Stimulated activated CD4-positive, alpha-beta T cell treated with anti-CD3 and anti-CD28 coated beads, TNF-alpha, amount 100 ng/mL, for 24 hours (primary cell): Measurements from ENCODE around the gene SLC15A2.
"Not testable (repeated sequence)": the region's sequence is repeated elsewhere in the genome, so short reads cannot be mapped to it uniquely, and the experiment has no call there.

Experiments used
- DNase-seq, 3 experiments: peaks; one replicate each; pipeline ENCODE4 v3.0.0-alpha.2; 2020; ENCODE audit warnings: low read depth in 3 of 3

SLC15A2 gene

GRCh38 chr3:121918779-121919483 lies 24.7 kb downstream of the SLC15A2 start:
- DNase-seq = no peak

- DNase-seq = no peak
Measured at GRCh38 chr3:121924734-121925133, 30.5 kb downstream of the SLC15A2 start.

- no peak for DNase-seq
Measured at GRCh38 chr3:121926380-121926779, 32.2 kb downstream of the SLC15A2 start.

GRCh38 chr3:121938141-121938855 lies 44.1 kb downstream of the SLC15A2 start:
- not testable (repeated sequence) for DNase-seq

GRCh38 chr3:121941592-121941991 lies 47.4 kb downstream of the SLC15A2 start:
- DNase-seq = no peak

GRCh38 chr3:121942116-121942786 lies 48.0 kb downstream of the SLC15A2 start:
- no peak for DNase-seq

GRCh38 chr3:121943431-121943830 lies 49.2 kb downstream of the SLC15A2 start:
- no peak for DNase-seq

- DNase-seq = no peak
Measured at GRCh38 chr3:121948641-121949040, 54.4 kb downstream of the SLC15A2 start.

- DNase-seq = no peak
Measured at GRCh38 chr3:121951291-121951919, 57.2 kb downstream of the SLC15A2 start.

GRCh38 chr3:121956363-121956762 lies 62.2 kb downstream of the SLC15A2 start:
- no peak for DNase-seq

GRCh38 chr3:121957674-121958415 lies 63.6 kb downstream of the SLC15A2 start:
- no peak for DNase-seq

GRCh38 chr3:121958801-121959200 lies 64.6 kb downstream of the SLC15A2 start:
- DNase-seq = no peak

GRCh38 chr3:121961283-121961682 lies 67.1 kb downstream of the SLC15A2 start:
- DNase-seq = no peak

GRCh38 chr3:121962443-121962842 lies 68.2 kb downstream of the SLC15A2 start:
- DNase-seq = no peak

- no peak for DNase-seq
Measured at GRCh38 chr3:121963608-121964007, 69.4 kb downstream of the SLC15A2 start.

GRCh38 chr3:121969631-121970030 lies 75.4 kb downstream of the SLC15A2 start:
- no peak for DNase-seq

- no peak for DNase-seq
Measured at GRCh38 chr3:121970047-121970446, 75.8 kb downstream of the SLC15A2 start.

- DNase-seq = no peak
Measured at GRCh38 chr3:121974601-121975111, 80.5 kb downstream of the SLC15A2 start.

- no peak for DNase-seq
Measured at GRCh38 chr3:121975702-121976302, 81.6 kb downstream of the SLC15A2 start.

- no peak for DNase-seq
Measured at GRCh38 chr3:121976727-121977126, 82.5 kb downstream of the SLC15A2 start.

GRCh38 chr3:121979246-121979645 lies 85.0 kb downstream of the SLC15A2 start:
- no peak for DNase-seq
